22Rv1 (cell line): ENCODE results near the gene REEP6.

Source experiments
- H3K27ac ChIP-seq: fragments of 450-650 bp; 2 replicates; pipeline ENCODE4 v1.5.1; 2017
- CTCF ChIP-seq: fragments of 450-650 bp; IDR thresholded peaks from 2 replicates; pipeline ENCODE4 v1.5.1; 2017; ENCODE audit warnings: mild to moderate bottlenecking
- ZFX ChIP-seq: fragments of 450-650 bp; IDR thresholded peaks from 2 replicates; pipeline ENCODE4 v1.6.1; 2017; ENCODE audit warnings: antibody characterized with exemption, borderline replicate concordance

The REEP6 gene

GRCh38 chr19:1503925-1504773, 13.2 kb downstream of the REEP6 start:
- no peak overlapping the region for H3K27ac ChIP-seq
- no peak for TF ChIP-seq ZFX
- no peak for TF ChIP-seq CTCF

GRCh38 chr19:1505012-1505411, 14.0 kb downstream of the REEP6 start:
- TF ChIP-seq CTCF = no peak
- no peak for TF ChIP-seq ZFX
- H3K27ac ChIP-seq = no peak overlapping the region

GRCh38 chr19:1505991-1506881, 15.3 kb downstream of the REEP6 start:
- no peak for TF ChIP-seq CTCF
- no peak for TF ChIP-seq ZFX
- H3K27ac ChIP-seq = no peak overlapping the region

- H3K27ac ChIP-seq = peak overlapping the region; percentile 89
- no peak for TF ChIP-seq ZFX
- TF ChIP-seq CTCF = no peak
These were observed 16.2 kb downstream of the REEP6 start for GRCh38 chr19:1507192-1507660.

GRCh38 chr19:1507763-1508506, 17.0 kb downstream of the REEP6 start:
- TF ChIP-seq CTCF (no peak), ZFX (no peak)
- H3K27ac ChIP-seq = peak overlapping the region; percentile 89

GRCh38 chr19:1508507-1508856, 17.5 kb downstream of the REEP6 start:
- H3K27ac ChIP-seq = peak overlapping the region; percentile 89
- TF ChIP-seq CTCF (no peak), ZFX (no peak)
